Activated CD8-positive, alpha-beta memory T cell treated with anti-CD3 and anti-CD28 coated beads for 36 hours (primary cell): ENCODE results near the gene MYO1F. TPM values are rescaled to one million over a fixed set of nuclear protein-coding genes. Genes with fewer than 3 reads are reported as not detected.

ENCODE experiments used
- CTCF ChIA-PET: fragments of 350-600 bp; sonication (Branson Sonifier 250); formaldehyde crosslinking; loops from one replicate; lab custom pipeline; 2021; ENCODE audit warnings: antibody characterized with exemption; lab: Charles Lee
- POLR2A ChIA-PET: fragments of 350-600 bp; sonication (Branson Sonifier 250); formaldehyde crosslinking; loops from one replicate; lab custom pipeline; 2021; ENCODE audit warnings: antibody characterized with exemption; lab: Charles Lee
- total RNA-seq, 2 experiments: library from RNA; stranded (reverse); gene quantifications; one replicate each; pipeline ENCODE4 v1.2.3, GENCODE V29; 2021

The MYO1F gene
- total RNA-seq, 2 experiments from 2014 or later = 35.4 to 36.1 TPM

DNA sequence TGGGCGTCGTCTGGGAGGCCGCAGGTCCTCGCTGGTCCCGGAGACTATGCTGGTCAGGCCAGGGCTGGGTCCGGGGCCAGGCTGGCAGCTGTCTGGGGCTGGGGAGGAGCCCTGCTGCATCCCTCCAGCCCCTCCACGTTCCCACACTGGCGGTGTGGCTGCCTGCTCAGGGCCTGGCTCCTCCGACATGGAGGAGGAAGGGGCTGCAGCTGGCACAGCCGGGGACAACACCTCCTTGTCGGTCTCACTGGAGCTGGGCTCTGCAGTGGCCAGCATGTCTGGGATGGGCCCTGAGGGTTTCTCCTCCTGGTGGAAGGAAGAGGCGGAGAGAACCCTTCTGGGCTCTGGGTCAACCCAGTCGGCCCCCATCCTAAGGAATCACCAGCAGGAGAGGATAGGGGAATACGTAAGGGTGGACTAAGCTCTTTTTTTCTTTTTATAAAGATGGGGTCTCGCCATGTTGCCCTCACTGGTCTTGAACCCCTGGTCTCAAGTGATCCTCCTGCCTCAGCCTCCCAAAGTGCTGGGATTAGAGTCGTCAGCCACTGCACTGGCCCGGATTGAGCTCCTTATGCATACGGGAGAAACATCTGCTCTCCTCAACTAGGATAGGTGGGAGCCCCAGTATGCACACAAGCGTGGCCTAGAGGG is 64.1 kb downstream of the MYO1F start:
- ChIA-PET POLR2A (interaction anchor here (0.7 to 2.9 kb wide), 7 partner anchors 26 to 570 kb away, joined by 3 to 31 read pairs (median 6); partner anchors contain the start of genes HNRNPM, MARCHF2, MYO1F and RAB11B), CTCF (interaction anchor here (0.7 to 3.2 kb wide), 12 partner anchors 26 to 103 kb away, joined by 3 to 22 read pairs (median 3); partner anchors contain the start of genes HNRNPM and MARCHF2)

DNA sequence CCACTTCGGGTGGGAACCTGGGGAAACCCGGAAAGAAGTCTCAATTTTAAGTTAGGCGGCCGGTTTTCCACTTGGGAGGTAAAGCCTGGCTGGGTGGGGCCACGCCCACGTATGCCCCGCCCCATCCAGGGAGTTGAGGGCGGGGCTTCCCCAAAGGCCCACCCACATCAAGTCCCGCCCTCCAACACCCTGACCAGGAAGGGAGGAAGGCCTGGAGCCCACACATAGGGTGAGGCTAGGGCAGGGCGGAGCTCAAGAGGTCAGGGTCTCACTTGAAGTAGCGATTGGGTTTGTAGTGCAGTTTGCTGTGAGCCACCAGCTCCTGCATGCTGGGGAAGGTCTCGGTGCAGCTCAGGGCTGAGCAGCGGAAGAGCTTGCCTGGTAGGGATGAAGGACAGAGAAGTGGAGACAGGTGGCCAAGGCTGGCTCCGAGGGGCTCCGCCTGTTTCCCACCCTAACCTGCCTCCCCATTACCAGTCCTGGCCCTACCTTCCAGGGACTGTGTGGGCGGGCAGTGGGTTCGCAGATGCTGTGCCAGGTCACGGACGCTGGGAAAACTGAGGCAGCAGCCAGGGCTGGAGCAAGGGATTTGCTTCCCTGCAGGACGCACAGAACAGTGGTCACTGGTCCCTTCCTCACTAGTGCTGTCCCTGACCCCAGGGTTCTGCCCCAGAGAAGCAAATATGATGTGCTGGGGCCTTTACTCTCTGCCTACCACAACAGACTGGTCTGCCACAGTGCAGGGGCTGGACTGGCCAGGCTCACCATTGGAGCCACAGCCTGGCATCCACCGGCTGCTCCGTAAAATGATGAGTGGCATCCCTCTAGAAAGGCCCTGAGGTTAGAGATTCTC is 64.9 kb downstream of the MYO1F start:
- ChIA-PET POLR2A (interaction anchor here (1.0 to 2.9 kb wide), 2 partner anchors 25 to 33 kb away, joined by 5 to 11 read pairs; no protein-coding TSS in a partner anchor), CTCF (interaction anchor here (0.7 to 3.2 kb wide), 2 partner anchors 33 to 67 kb away, joined by 3 to 22 read pairs; no protein-coding TSS in a partner anchor)

GRCh38 chr19:8511573-8512101 is 65.6 kb downstream of the MYO1F start:
- ChIA-PET POLR2A (no interaction called here), CTCF (interaction anchor here (3.2 kb wide), 1 partner anchor 68 kb away, joined by 22 read pairs; no protein-coding TSS in a partner anchor)

GRCh38 chr19:8510589-8511115 is 66.6 kb downstream of the MYO1F start:
- ChIA-PET CTCF (interaction anchor here (0.7 to 0.9 kb wide), 2 partner anchors 29 to 68 kb away, joined by 3 to 4 read pairs; no protein-coding TSS in a partner anchor), POLR2A (no interaction called here)

DNA sequence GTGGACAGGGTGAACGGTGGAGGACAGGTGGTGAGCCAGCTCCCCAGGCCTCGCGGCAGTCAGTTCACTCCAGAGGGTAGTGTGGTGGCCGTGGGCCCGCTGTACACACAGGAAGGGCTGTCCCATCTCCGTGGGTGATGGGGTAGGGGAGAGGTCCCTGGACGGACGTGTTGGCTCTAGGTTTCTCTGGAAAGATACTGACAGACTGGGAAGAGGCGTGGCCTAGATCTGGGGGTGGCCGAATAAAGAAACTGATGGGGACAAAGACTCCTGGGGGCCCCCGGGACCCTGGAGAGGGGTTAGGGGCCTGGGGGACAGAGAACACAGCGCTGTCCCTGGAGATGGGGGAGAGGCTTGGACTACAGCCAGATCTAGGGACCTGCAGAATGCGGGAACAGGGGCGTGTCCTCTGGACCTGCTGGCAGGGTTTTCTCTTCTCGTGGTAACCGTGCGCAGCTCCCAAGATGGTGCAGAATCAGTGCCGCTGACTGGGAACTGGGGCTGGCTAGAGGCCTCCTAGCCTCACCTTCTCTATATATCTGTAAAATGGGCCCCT is 70.8 kb downstream of the MYO1F start:
- CTCF ChIA-PET = interaction anchor here (0.6 to 3.9 kb wide), 16 partner anchors 9 to 174 kb away, joined by 3 to 11 read pairs (median 3); partner anchors contain the start of gene MARCHF2
- POLR2A ChIA-PET = interaction anchor here (1.5 kb wide), 1 partner anchor 93 kb away, joined by 8 read pairs; the partner anchor contains the start of gene MARCHF2

- CTCF ChIA-PET = interaction anchor here (0.5 to 3.9 kb wide), 24 partner anchors 9 to 1659 kb away, joined by 3 to 11 read pairs (median 3); partner anchors contain the start of gene MARCHF2
- POLR2A ChIA-PET = interaction anchor here (1.2 to 1.5 kb wide), 2 partner anchors 92 to 115 kb away, joined by 3 to 8 read pairs; partner anchors contain the start of gene MARCHF2
Measured at GRCh38 chr19:8505680-8506401, 71.4 kb downstream of the MYO1F start.

DNA sequence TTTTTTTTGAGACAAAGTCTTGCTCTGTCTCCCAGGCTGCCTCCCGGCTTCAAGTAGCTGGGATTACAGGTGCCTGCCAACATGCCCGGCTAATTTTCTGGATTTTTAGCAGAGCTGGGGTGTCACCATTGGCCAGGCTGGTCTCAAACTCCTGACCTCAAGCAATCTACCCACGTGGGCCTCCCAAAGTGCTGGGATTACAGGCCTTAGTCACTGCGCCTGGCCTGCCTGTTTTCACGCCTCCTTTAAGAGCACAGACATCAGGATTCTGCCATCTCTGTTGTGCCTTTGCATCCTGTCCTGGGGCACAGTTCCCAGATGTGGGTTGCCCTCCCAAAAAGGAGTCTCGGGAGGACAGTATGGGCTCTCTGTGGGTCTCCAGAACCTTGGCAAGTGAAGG is 72.3 kb downstream of the MYO1F start:
- ChIA-PET POLR2A (interaction anchor here (1.2 to 1.5 kb wide), 2 partner anchors 92 to 114 kb away, joined by 3 to 8 read pairs; partner anchors contain the start of gene MARCHF2), CTCF (interaction anchor here (0.7 to 3.9 kb wide), 11 partner anchors 11 to 151 kb away, joined by 3 to 11 read pairs (median 3); partner anchors contain the start of gene MARCHF2)

DNA sequence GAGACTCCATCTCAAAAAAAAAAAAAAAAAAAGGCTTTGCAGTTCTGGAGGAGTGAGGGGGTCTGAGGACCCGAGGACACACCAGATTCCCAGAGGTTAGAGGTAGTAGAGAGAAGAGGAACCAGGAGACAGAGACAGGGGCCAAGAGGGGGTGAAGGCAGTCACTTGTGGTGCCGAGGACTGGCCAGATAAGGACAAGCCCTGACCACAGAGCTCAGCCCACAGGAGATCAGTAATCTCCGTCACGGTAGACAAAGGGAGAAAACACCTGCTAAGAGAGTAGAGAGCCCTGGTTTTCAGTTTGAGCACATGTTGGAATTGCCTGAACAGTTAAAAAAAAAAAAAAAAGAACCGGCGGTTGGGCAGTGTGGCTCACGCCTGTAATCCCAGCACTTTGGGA is 73.1 kb downstream of the MYO1F start:
- POLR2A ChIA-PET = interaction anchor here (0.6 to 0.7 kb wide), 4 partner anchors 12 to 72 kb away, joined by 3 to 8 read pairs (median 4); no protein-coding TSS in a partner anchor
- CTCF ChIA-PET = interaction anchor here (2.7 to 3.9 kb wide), 2 partner anchors 92 to 151 kb away, joined by 11 read pairs; partner anchors contain the start of gene MARCHF2

- ChIA-PET CTCF (interaction anchor here (0.7 to 3.9 kb wide), 2 partner anchors 150 kb away, joined by 3 to 11 read pairs; no protein-coding TSS in a partner anchor), POLR2A (interaction anchor here (0.6 kb wide), 1 partner anchor 13 kb away, joined by 3 read pairs; no protein-coding TSS in a partner anchor)
Measured at GRCh38 chr19:8503510-8503909, 73.7 kb downstream of the MYO1F start.

GRCh38 chr19:8501981-8502380 is 75.3 kb downstream of the MYO1F start:
- POLR2A ChIA-PET = no interaction called here
- CTCF ChIA-PET = no interaction called here

DNA sequence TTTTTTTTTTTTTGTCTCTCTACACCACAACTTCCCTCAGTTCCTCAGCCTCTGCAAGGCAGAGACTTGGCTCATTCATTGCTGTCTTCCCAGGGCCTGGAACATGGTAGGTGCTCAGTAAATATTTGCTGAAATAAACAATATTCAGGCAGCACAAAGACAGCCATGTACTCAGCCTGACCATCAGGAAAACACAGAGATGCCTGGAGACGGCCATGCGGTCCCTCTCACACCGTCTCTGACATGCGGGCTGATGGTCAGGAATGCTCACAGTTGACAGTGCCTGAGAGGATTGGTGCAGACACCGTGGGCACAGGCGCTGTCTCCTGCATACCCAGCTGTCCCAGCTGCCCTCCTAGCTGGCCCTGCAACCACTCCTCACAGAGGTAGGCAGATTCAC is 75.7 kb downstream of the MYO1F start:
- CTCF ChIA-PET = no interaction called here
- POLR2A ChIA-PET = no interaction called here

DNA sequence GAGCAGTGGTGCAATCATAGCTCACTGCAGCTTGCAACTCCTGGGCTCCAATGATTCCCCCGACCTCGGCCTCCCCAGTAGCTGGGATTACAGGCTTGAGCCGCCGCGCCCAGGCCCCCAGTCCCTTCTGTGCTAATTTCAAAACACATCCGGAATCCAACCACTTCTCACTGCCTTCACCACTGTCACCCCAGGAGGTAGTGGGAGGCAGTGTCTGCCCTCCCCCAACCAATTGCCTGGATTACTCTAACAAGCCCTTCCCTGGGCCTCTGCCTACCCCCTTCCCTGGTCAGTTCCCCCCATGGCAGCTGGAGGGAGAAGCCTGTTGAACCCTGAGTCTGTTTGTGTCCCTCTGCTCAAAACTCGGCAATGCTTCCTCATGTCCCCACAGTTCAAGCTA is 77.1 kb downstream of the MYO1F start:
- ChIA-PET POLR2A (no interaction called here), CTCF (interaction anchor here (1.3 kb wide), 1 partner anchor 80 kb away, joined by 3 read pairs; no protein-coding TSS in a partner anchor)

DNA sequence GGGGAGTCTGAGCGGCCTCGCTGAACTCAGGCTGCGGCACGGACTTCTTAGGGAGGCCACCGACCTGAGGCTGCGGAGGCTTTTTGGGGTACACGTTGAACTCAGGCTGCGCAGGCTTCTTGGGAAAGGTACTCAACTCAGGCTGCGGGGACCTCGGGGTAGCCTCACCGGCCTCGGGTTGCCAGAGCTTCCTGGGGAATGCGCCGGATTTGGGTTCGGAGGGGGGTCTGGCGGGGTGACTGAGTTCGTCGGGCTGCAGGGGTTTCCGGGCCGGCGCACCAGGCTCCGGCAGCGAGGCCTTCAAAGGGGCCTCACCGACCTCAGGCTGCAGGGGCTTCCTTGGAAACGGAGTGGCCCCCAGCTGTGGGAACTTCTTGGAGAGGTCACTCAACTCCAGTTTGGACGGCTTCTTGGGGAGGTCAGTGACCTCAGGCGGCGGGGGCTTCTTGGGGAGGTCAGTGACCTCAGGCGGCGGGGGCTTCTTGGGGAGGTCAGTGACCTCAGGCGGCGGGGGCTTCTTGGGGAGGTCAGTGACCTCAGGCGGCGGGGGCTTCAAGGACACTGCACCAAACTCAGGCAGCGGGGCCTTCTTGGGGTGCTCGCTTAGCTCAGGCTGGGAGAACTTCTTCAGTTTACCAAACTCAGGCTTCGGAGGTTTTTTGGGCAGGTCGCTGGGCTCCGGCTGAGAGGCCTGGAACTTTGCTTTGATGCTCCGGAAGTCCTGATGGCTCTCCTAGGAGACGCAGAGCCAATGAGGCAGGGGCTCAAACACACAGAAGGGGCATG is 78.0 kb downstream of the MYO1F start:
- ChIA-PET CTCF (interaction anchor here (1.3 kb wide), 1 partner anchor 81 kb away, joined by 3 read pairs; no protein-coding TSS in a partner anchor), POLR2A (no interaction called here)

DNA sequence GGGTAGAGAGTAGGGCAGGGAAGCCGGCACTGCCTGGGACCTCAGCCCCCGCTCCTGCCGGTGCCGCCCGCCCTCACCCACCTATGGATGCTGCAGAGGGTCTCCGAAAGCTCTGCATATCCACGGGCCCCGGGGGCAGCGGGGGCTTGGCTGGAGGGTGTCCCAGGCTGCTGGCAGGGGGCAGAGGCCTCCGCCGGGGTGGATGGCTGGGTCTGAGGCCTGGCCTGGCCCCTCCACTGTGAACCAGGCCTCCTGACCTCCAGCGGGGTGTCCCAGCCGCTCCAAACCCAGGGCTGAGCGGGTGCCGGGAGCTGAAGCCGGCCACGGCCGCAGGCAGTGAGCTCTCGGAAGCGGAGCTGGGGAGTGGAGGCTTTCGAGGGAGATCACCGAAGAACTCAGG is 78.9 kb downstream of the MYO1F start:
- ChIA-PET CTCF (interaction anchor here (0.5 to 0.6 kb wide), 2 partner anchors 65 to 128 kb away, joined by 3 to 5 read pairs; no protein-coding TSS in a partner anchor), POLR2A (interaction anchor here (0.6 kb wide), 1 partner anchor 1603 kb away, joined by 5 read pairs; no protein-coding TSS in a partner anchor)

DNA sequence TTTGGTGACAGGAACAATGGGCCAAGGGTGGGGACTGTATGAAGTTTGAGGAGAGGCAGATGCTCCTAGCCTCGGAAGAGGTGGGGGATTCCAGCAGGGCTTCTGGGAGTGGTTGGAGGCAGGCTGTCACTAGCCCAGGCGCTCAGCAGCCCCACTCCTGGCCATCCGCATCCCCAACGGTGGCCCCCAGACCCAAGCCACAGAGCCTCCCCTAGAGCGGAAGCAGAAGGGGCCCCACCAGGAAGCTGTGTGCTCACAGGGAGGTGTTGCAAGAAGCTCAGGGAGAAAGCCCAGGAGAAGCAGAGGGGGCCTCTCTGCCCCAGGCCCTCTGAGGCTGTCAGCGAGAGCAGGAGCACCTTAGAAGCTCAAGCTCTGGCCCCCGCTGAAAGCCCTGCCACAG is 83.1 kb downstream of the MYO1F start:
- POLR2A ChIA-PET = interaction anchor here (1.3 kb wide), 1 partner anchor 20 kb away, joined by 5 read pairs; the partner anchor contains the start of gene ZNF414

DNA sequence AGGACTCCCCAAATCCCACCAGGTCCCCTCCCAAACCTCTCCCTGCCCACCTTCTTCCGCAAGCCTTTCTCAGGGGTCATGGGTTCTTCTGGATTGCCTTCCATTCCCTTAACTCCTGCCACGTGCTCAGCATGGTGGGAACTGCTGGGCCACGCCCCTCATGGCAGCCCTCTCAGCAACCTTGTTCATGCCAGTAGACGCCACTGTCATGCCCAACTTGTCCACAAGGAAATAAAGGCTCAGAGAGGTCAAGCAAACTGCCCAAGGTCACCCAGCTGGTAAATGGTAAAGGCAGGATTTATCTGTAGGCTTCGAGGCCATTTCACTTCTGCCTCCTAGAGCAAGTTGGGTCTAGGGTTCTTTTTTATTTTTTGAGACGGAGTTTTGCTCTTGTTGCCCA is 85.7 kb downstream of the MYO1F start:
- CTCF ChIA-PET = interaction anchor here (1.0 kb wide), 1 partner anchor 90 kb away, joined by 3 read pairs; no protein-coding TSS in a partner anchor

More for the DNA sequence above, 83.1 kb downstream of the MYO1F start:
- CTCF ChIA-PET = interaction anchor here (1.0 to 2.0 kb wide), 2 partner anchors 12 to 87 kb away, joined by 4 to 6 read pairs; no protein-coding TSS in a partner anchor

More for the DNA sequence above, 85.7 kb downstream of the MYO1F start:
- POLR2A ChIA-PET = no interaction called here
